ENCODE data around the gene LYPD6B.

DNA sequence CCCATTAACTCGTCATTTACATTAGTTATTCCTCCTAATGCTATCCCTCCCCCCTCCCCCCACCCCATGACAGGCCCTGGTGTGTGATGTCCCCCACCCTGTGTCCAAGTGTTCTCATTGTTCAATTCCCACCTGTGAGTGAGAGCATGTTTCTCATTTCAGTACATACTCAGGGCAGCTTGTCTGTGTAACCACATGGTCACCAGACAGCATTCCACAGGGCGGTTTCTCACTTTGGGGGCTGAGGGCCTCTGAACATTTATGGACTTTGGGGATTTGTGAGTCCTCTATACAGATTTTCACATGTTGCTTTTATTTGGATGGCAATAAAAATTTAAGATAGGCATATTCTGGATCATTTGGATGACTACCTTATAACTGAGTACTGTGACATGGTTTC, 84.0 kb downstream of the LYPD6B start:
- TF ChIP-seq, protein P1, sequence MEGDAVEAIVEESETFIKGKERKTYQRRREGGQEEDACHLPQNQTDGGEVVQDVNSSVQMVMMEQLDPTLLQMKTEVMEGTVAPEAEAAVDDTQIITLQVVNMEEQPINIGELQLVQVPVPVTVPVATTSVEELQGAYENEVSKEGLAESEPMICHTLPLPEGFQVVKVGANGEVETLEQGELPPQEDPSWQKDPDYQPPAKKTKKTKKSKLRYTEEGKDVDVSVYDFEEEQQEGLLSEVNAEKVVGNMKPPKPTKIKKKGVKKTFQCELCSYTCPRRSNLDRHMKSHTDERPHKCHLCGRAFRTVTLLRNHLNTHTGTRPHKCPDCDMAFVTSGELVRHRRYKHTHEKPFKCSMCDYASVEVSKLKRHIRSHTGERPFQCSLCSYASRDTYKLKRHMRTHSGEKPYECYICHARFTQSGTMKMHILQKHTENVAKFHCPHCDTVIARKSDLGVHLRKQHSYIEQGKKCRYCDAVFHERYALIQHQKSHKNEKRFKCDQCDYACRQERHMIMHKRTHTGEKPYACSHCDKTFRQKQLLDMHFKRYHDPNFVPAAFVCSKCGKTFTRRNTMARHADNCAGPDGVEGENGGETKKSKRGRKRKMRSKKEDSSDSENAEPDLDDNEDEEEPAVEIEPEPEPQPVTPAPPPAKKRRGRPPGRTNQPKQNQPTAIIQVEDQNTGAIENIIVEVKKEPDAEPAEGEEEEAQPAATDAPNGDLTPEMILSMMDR (IDR thresholded peaks at IDR 0.05), result no peak
- TF ChIP-seq POLR2A (IDR thresholded peaks at IDR 0.05) (no peak), POLR2AphosphoS5 (IDR thresholded peaks at IDR 0.05) (no peak)

Data from gastroesophageal sphincter (tissue), 3 donors.